ENCODE measurements around the gene OLFML2A.

DNA sequence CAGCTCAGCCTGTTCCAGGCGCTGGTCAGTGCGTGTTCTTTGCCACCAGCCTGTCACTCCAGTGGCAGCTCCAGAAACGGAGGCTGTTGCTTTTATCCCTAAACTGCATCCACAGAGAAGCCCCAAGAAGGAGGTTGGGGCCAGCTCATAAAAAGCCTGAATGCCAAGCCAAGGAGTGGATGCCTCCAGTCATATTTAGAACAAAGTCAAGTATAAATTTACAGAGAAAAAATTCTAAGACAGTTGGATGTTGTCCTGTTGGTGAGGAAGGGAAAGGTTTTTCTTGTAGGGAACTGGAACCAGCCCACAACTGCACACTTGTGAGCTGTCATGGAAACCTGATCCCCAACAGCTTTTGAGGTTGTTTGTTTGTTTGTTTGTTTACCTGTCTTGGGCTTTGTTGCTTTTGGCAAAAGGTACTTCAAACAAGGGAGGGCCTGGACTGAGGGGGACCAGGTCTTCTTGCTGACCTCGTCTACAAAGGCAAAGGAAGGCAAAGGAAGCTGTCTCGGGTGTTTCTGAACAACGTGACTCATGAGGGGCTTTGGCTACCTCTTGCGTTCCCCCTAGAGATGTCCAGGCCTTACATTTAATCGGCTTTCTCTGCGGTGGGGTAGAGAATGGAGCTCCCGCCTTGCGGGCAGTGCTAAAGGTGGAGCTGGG lies 36.7 kb downstream of the OLFML2A start:
- TF ChIP-seq, protein P1, sequence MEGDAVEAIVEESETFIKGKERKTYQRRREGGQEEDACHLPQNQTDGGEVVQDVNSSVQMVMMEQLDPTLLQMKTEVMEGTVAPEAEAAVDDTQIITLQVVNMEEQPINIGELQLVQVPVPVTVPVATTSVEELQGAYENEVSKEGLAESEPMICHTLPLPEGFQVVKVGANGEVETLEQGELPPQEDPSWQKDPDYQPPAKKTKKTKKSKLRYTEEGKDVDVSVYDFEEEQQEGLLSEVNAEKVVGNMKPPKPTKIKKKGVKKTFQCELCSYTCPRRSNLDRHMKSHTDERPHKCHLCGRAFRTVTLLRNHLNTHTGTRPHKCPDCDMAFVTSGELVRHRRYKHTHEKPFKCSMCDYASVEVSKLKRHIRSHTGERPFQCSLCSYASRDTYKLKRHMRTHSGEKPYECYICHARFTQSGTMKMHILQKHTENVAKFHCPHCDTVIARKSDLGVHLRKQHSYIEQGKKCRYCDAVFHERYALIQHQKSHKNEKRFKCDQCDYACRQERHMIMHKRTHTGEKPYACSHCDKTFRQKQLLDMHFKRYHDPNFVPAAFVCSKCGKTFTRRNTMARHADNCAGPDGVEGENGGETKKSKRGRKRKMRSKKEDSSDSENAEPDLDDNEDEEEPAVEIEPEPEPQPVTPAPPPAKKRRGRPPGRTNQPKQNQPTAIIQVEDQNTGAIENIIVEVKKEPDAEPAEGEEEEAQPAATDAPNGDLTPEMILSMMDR (conservative IDR thresholded peaks at IDR 0.05; ENCODE audit: low read depth, low read length) = no peak
- no peak for TF ChIP-seq EZH2 (IDR thresholded peaks at IDR 0.05; ENCODE audit: borderline replicate concordance, low read depth, low read length, poor library complexity, severe bottlenecking)

Data from A673 (cell line).